Ectodermal cell (in vitro differentiated cells): Measurements from ENCODE around the gene LRP1B.

Experiments used
- H3K27ac ChIP-seq: 2 replicates; pipeline ENCODE4 v1.7.0; 2013; ENCODE audit warnings: mild to moderate bottlenecking, low read depth, low read length; ENCODE audit not compliant: insufficient read depth, poor library complexity, severe bottlenecking
- H3K27me3 ChIP-seq: 2 replicates; pipeline ENCODE4 v1.7.0; 2013; ENCODE audit warnings: mild to moderate bottlenecking, low read length; ENCODE audit not compliant: insufficient read depth, control insufficient read depth, poor library complexity, severe bottlenecking
- H3K36me3 ChIP-seq: one replicate; pipeline ENCODE4 v1.7.0; 2013; ENCODE audit warnings: low read length; ENCODE audit not compliant: control insufficient read depth, insufficient read depth
- H3K4me1 ChIP-seq: one replicate; pipeline ENCODE4 v1.7.0; 2013; ENCODE audit warnings: low read length; ENCODE audit not compliant: control insufficient read depth, insufficient read depth
- H3K4me3 ChIP-seq: 2 replicates; pipeline ENCODE4 v1.7.0; 2013; ENCODE audit warnings: low read depth, low read length, control low read depth; ENCODE audit not compliant: insufficient read depth
- H3K9me3 ChIP-seq: 2 replicates; pipeline ENCODE4 v1.7.0; 2013; ENCODE audit warnings: mild to moderate bottlenecking, low read length, moderate library complexity; ENCODE audit not compliant: control insufficient read depth
- WGBS, 2 experiments: methylation state at CpG; one replicate each; pipeline ENCODE4 v1.1.7; 2013; ENCODE audit warnings: missing lambda C conversion rate in 2 of 2; 5-methylcytosine and 5-hydroxymethylcytosine counted together

The LRP1B gene

GRCh38 chr2:140627885-140628284 is 1502.9 kb downstream of the LRP1B start:
- Histone ChIP-seq H3K4me1 (no peaks in the 10 kb centered on the region), H3K27ac (no peak overlapping the region), H3K9me3 (no peaks in the 10 kb centered on the region), H3K4me3 (no peak overlapping the region), H3K27me3 (no peaks in the 10 kb centered on the region), H3K36me3 (no peaks in the 10 kb centered on the region)
- WGBS, 2 experiments = 94 to 95% methylated on average over 4 of the region's 4 CpGs

- WGBS, 2 experiments = 92 to 94% methylated on average over 5 of the region's 5 CpGs
- H3K9me3 ChIP-seq = no peaks in the 10 kb centered on the region
- H3K4me3 ChIP-seq = no peak overlapping the region
- no peaks in the 10 kb centered on the region for H3K4me1 ChIP-seq
- no peaks in the 10 kb centered on the region for H3K27me3 ChIP-seq
- H3K36me3 ChIP-seq = no peaks in the 10 kb centered on the region
- no peak overlapping the region for H3K27ac ChIP-seq
Observed at GRCh38 chr2:140627136-140627535, 1503.7 kb downstream of the LRP1B start.

GRCh38 chr2:140624200-140624599 is 1506.6 kb downstream of the LRP1B start:
- no peaks in the 10 kb centered on the region for H3K36me3 ChIP-seq
- no peak overlapping the region for H3K4me3 ChIP-seq
- no peaks in the 10 kb centered on the region for H3K9me3 ChIP-seq
- 95 to 96% methylated on average over 2 to 3 of the region's 3 CpGs for WGBS, 2 experiments
- no peak overlapping the region for H3K27ac ChIP-seq
- no peaks in the 10 kb centered on the region for H3K4me1 ChIP-seq
- H3K27me3 ChIP-seq = no peaks in the 10 kb centered on the region

- Histone ChIP-seq H3K9me3 (no peaks in the 10 kb centered on the region), H3K27ac (no peak overlapping the region), H3K27me3 (no peaks in the 10 kb centered on the region), H3K4me1 (no peaks in the 10 kb centered on the region), H3K36me3 (no peaks in the 10 kb centered on the region), H3K4me3 (no peak overlapping the region)
- 88 to 98% methylated on average over 3 of the region's 3 CpGs for WGBS, 2 experiments
Observed at GRCh38 chr2:140621583-140622362, 1509.0 kb downstream of the LRP1B start.

- Histone ChIP-seq H3K36me3 (no peaks in the 10 kb centered on the region), H3K9me3 (no peaks in the 10 kb centered on the region), H3K4me1 (no peaks in the 10 kb centered on the region), H3K4me3 (no peak overlapping the region), H3K27me3 (no peaks in the 10 kb centered on the region), H3K27ac (no peak overlapping the region)
- 84 to 90% methylated on average over 3 of the region's 3 CpGs for WGBS, 2 experiments
Observed at GRCh38 chr2:140604788-140605187, 1526.0 kb downstream of the LRP1B start.

- no peaks in the 10 kb centered on the region for H3K36me3 ChIP-seq
- H3K9me3 ChIP-seq = no peaks in the 10 kb centered on the region
- WGBS, 2 experiments = 38 to 60% methylated on average over 1 of the region's 1 CpG
- H3K27me3 ChIP-seq = no peaks in the 10 kb centered on the region
- no peak overlapping the region for H3K4me3 ChIP-seq
- H3K27ac ChIP-seq = no peak overlapping the region
- no peaks in the 10 kb centered on the region for H3K4me1 ChIP-seq
Observed at GRCh38 chr2:140604096-140604495, 1526.7 kb downstream of the LRP1B start.

GRCh38 chr2:140603416-140603815 is 1527.4 kb downstream of the LRP1B start:
- Histone ChIP-seq H3K4me3 (no peak overlapping the region), H3K9me3 (no peaks in the 10 kb centered on the region), H3K27me3 (no peaks in the 10 kb centered on the region), H3K36me3 (no peaks in the 10 kb centered on the region), H3K27ac (no peak overlapping the region), H3K4me1 (no peaks in the 10 kb centered on the region)
- 95 to 100% methylated on average over 4 of the region's 4 CpGs for WGBS, 2 experiments

GRCh38 chr2:140601801-140602200 is 1529.0 kb downstream of the LRP1B start:
- WGBS, 2 experiments = 92 to 100% methylated on average over 1 to 3 of the region's 3 CpGs
- no peak overlapping the region for H3K27ac ChIP-seq
- no peaks in the 10 kb centered on the region for H3K4me1 ChIP-seq
- H3K9me3 ChIP-seq = no peaks in the 10 kb centered on the region
- no peak overlapping the region for H3K4me3 ChIP-seq
- H3K36me3 ChIP-seq = no peaks in the 10 kb centered on the region
- no peaks in the 10 kb centered on the region for H3K27me3 ChIP-seq

GRCh38 chr2:140601342-140601741 is 1529.5 kb downstream of the LRP1B start:
- no peaks in the 10 kb centered on the region for H3K27me3 ChIP-seq
- no peaks in the 10 kb centered on the region for H3K9me3 ChIP-seq
- no peaks in the 10 kb centered on the region for H3K36me3 ChIP-seq
- H3K27ac ChIP-seq = no peak overlapping the region
- H3K4me1 ChIP-seq = no peaks in the 10 kb centered on the region
- H3K4me3 ChIP-seq = no peak overlapping the region
- 83 to 90% methylated on average over 1 of the region's 1 CpG for WGBS, 2 experiments

GRCh38 chr2:140600116-140600515 is 1530.7 kb downstream of the LRP1B start:
- Histone ChIP-seq H3K4me3 (no peak overlapping the region), H3K9me3 (no peaks in the 10 kb centered on the region), H3K36me3 (no peaks in the 10 kb centered on the region), H3K27me3 (no peaks in the 10 kb centered on the region), H3K27ac (no peak overlapping the region), H3K4me1 (no peaks in the 10 kb centered on the region)
- 100% methylated on average over 1 of the region's 1 CpG; no CpG with 5 or more reads in 1 of the 2 experiments for WGBS, 2 experiments
